Measurements from ENCODE around the gene KRT26. TPM values are rescaled to one million over a fixed set of nuclear protein-coding genes. Genes with fewer than 3 reads are reported as not detected.

Gene KRT26
- total and polyA plus RNA-seq, 2 donors (not counting 1 experiment from before 2014, with no cell fraction given) = not detected

GRCh38 chr17:40795019-40795667 is 23.1 kb upstream of the KRT26 start:
- Histone ChIP-seq H4K20me1 (ENCODE audit: control insufficient read depth, insufficient read depth, low read length, poor library complexity, severe bottlenecking) (no peaks in the 10 kb centered on the region), H3K27ac (ENCODE audit: low read length in 2 of 2) (no peak overlapping the region), H2AFZ (ENCODE audit: insufficient read depth, low read depth, low read length, poor library complexity, severe bottlenecking) (no peak overlapping the region), H3K36me3 (replicated peaks in 1 of 2; ENCODE audit: control extremely low read depth in 1 of 2, control insufficient read depth in 1 of 2, extremely low read depth in 1 of 2, insufficient read depth in 2 of 2, low read length in 1 of 2) (no peaks in the 10 kb centered on the region), H3K4me1 (ENCODE audit: control insufficient read depth in 2 of 2, insufficient read depth in 2 of 2, low read length in 2 of 2) (peaks cover 0 to 4% of the 10 kb centered on the region in 2 donors), H3K9ac (ENCODE audit: low read length) (no peak overlapping the region), H3K27me3 (replicated peaks in 1 of 4; ENCODE audit: control extremely low read depth in 1 of 4, control insufficient read depth in 3 of 4, insufficient read depth in 4 of 4, low read length in 3 of 4) (peaks cover 0 to 30% (median 8%) of the 10 kb centered on the region in 4 experiments), H3K9me3 (ENCODE audit: control extremely low read depth in 1 of 3, control insufficient read depth in 2 of 3, insufficient read depth in 1 of 3, low read length in 2 of 3) (no peaks in the 10 kb centered on the region), H3K79me2 (ENCODE audit: control insufficient read depth, insufficient read depth, low read length) (no peaks in the 10 kb centered on the region), H3K4me3 (ENCODE audit: control extremely low read depth in 1 of 5, extremely low read depth in 1 of 5, insufficient read depth in 1 of 5, low read depth in 2 of 5, low read length in 4 of 5) (no peak overlapping the region), H3K4me2 (replicated peaks; ENCODE audit: low read depth, low read length, poor library complexity, severe bottlenecking) (no peak overlapping the region)
- ATAC-seq (ENCODE audit: low read depth) (no peak), DNase-seq (no peak)
- whole genome bisulfite sequencing (ENCODE audit: insufficient coverage) = 97% methylated on average over 4 of the region's 10 CpGs
- no peak overlapping the region for H3K4me3 Mint-ChIP-seq
- no peaks in the 10 kb centered on the region for H3K9me3 Mint-ChIP-seq (ENCODE audit: insufficient read depth)
- no peak for TF ChIP-seq CTCF (IDR thresholded peaks at IDR 0.05)
- TF ChIP-seq EZH2 (IDR thresholded peaks at IDR 0.05; ENCODE audit: borderline replicate concordance, insufficient read depth, low read depth, low read length, poor library complexity, severe bottlenecking) = no peak
- H3K27me3 Mint-ChIP-seq = peaks cover 52% of the 10 kb centered on the region
- no peak overlapping the region for H3K27ac Mint-ChIP-seq
- intact Hi-C loops (cut with micrococcal nuclease) = no loop called here
- ChIA-PET CTCF (interaction anchor here (1.0 to 1.2 kb wide), 2 partner anchors 10 to 497 kb away, joined by 3 to 4 read pairs; no protein-coding TSS in a partner anchor), POLR2A (no interaction called here)
- no peaks in the 10 kb centered on the region for H3K4me1 Mint-ChIP-seq

GRCh38 chr17:40794466-40794865 is 22.5 kb upstream of the KRT26 start:
- no peak overlapping the region for H2AFZ ChIP-seq (ENCODE audit: insufficient read depth, low read depth, low read length, poor library complexity, severe bottlenecking)
- Mint-ChIP-seq H3K9me3 (ENCODE audit: insufficient read depth) (no peaks in the 10 kb centered on the region), H3K27me3 (peaks cover 51% of the 10 kb centered on the region), H3K4me1 (no peaks in the 10 kb centered on the region), H3K4me3 (no peak overlapping the region), H3K27ac (no peak overlapping the region)
- no peaks in the 10 kb centered on the region for H3K9me3 ChIP-seq (ENCODE audit: control extremely low read depth in 1 of 3, control insufficient read depth in 2 of 3, insufficient read depth in 1 of 3, low read length in 2 of 3)
- H3K27me3 ChIP-seq (replicated peaks in 1 of 4; ENCODE audit: control extremely low read depth in 1 of 4, control insufficient read depth in 3 of 4, insufficient read depth in 4 of 4, low read length in 3 of 4) = peaks cover 0 to 28% (median 4%) of the 10 kb centered on the region in 4 experiments
- no CpG with 5 or more reads among the region's 2 CpGs for WGBS (ENCODE audit: insufficient coverage)
- DNase-seq (no peak), ATAC-seq (ENCODE audit: low read depth) (no peak)
- H3K4me3 ChIP-seq (ENCODE audit: control extremely low read depth in 1 of 5, extremely low read depth in 1 of 5, insufficient read depth in 1 of 5, low read depth in 2 of 5, low read length in 4 of 5) = no peak overlapping the region
- intact Hi-C loops (cut with micrococcal nuclease) = loop anchor here (5.0 kb wide), 1 partner anchor 352 kb away; the partner anchor contains the start of gene IGFBP4
- POLR2A ChIA-PET = no interaction called here
- no peak overlapping the region for H3K9ac ChIP-seq (ENCODE audit: low read length)
- CTCF ChIA-PET = interaction anchor here (1.2 kb wide), 1 partner anchor 496 kb away, joined by 4 read pairs; no protein-coding TSS in a partner anchor
- TF ChIP-seq CTCF (IDR thresholded peaks at IDR 0.05) (no peak), EZH2 (IDR thresholded peaks at IDR 0.05; ENCODE audit: borderline replicate concordance, insufficient read depth, low read depth, low read length, poor library complexity, severe bottlenecking) (no peak)
- no peak overlapping the region for H3K4me2 ChIP-seq (replicated peaks; ENCODE audit: low read depth, low read length, poor library complexity, severe bottlenecking)
- no peaks in the 10 kb centered on the region for H3K36me3 ChIP-seq (replicated peaks in 1 of 2; ENCODE audit: control extremely low read depth in 1 of 2, control insufficient read depth in 1 of 2, extremely low read depth in 1 of 2, insufficient read depth in 2 of 2, low read length in 1 of 2)
- H3K79me2 ChIP-seq (ENCODE audit: control insufficient read depth, insufficient read depth, low read length) = no peaks in the 10 kb centered on the region
- H3K4me1 ChIP-seq (ENCODE audit: control insufficient read depth in 2 of 2, insufficient read depth in 2 of 2, low read length in 2 of 2) = peaks cover 0 to 2% of the 10 kb centered on the region in 2 donors
- no peaks in the 10 kb centered on the region for H4K20me1 ChIP-seq (ENCODE audit: control insufficient read depth, insufficient read depth, low read length, poor library complexity, severe bottlenecking)
- H3K27ac ChIP-seq (ENCODE audit: low read length in 2 of 2) = no peak overlapping the region

Data from B cell (primary cell).